Measurements from ENCODE around the gene PTCH1.

PTCH1 gene

DNA sequence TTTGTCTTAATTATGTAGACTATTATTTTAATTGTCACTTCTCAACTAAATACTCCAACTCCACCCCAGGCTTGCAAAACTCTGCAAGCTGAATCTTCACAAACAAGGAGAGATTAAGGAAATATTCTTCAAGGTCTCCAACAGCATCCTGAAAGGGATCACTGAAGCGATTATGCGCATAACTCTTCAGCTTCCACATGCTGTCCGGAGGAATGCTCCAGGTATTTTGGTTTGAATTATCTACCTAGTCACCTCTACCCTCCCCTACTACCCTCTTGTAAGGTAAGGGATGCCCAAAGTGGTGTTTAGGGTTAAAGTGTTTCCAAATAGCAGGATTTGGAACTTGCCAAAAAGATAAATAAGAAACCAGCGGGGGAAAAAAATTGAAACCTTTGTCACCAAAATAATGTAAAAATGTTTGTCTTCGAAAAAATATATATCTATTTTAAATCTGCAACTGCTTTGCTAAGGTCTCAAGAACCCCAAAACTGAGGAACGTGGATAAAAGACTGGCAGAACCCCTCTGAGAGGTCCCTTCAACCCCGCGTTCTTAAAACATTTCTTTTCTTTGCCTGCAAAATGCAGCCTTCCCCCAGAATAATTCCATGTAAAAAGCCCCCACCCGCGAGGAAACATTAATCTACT is 11.6 kb downstream of the PTCH1 start:
- Histone ChIP-seq H3K9ac (ENCODE audit: low read depth, low read length) (peak overlapping the region; percentile 84), H3K36me3 (ENCODE audit: insufficient read depth, low read length) (no peaks in the 10 kb centered on the region), H3K9me3 (replicated peaks; ENCODE audit: low read length) (no peaks in the 10 kb centered on the region), H3K4me1 (ENCODE audit: control insufficient read depth, insufficient read depth, low read length) (peaks cover 20% of the 10 kb centered on the region), H3K27me3 (ENCODE audit: control insufficient read depth, insufficient read depth, low read length) (no peaks in the 10 kb centered on the region), H3K4me3 (ENCODE audit: low read length) (peak overlapping the region; percentile 91), H3K4me2 (ENCODE audit: low read length) (peak overlapping the region; percentile 83)

DNA sequence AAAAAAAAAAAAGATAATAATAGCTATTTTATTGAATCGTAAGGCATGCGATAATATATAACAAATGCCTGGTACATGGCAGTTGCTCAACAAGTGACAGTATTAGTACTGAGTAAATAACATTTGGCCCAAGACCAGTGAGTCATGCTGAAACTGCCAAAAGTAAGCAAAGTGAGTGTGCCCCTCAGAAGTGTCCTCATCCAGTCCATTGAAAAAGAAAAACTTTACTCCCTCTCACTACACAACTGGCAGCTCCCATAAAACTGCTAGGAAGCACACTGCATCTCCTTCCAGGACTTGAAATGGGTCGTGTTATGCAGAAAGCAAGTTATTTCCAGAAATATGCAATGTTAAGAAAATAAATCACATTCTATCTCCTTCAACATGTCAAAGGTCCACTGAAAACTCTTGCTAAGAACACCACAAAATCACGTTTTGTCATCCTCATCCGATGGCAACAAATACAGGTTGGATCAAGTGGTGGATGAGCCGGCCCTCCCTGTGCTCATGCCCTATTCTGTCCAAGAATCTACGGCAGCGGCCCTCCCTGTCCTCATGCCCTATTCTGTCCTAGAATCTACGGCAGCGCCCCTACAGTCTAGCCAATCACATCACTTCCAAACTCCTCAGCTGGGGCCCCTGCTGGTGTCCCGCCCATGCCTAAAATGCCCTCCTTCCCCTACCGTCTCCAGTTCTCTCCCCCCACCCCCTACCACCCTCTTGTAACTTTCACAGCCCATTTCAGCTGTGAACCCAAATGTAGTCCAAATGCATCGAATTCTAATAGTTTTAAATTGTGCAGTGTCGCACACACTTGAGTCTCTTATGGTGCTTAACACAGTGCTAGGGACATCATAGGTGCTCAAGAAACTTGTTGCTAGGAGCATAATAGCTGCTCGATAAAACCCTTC is 12.5 kb downstream of the PTCH1 start:
- Histone ChIP-seq H3K36me3 (ENCODE audit: insufficient read depth, low read length) (no peaks in the 10 kb centered on the region), H3K4me3 (ENCODE audit: low read length) (no peak overlapping the region), H3K27me3 (ENCODE audit: control insufficient read depth, insufficient read depth, low read length) (no peaks in the 10 kb centered on the region), H3K4me1 (ENCODE audit: control insufficient read depth, insufficient read depth, low read length) (peaks cover 27% of the 10 kb centered on the region), H3K9me3 (replicated peaks; ENCODE audit: low read length) (no peaks in the 10 kb centered on the region), H3K9ac (ENCODE audit: low read depth, low read length) (no peak overlapping the region), H3K4me2 (ENCODE audit: low read length) (peak overlapping the region; percentile 42)

DNA sequence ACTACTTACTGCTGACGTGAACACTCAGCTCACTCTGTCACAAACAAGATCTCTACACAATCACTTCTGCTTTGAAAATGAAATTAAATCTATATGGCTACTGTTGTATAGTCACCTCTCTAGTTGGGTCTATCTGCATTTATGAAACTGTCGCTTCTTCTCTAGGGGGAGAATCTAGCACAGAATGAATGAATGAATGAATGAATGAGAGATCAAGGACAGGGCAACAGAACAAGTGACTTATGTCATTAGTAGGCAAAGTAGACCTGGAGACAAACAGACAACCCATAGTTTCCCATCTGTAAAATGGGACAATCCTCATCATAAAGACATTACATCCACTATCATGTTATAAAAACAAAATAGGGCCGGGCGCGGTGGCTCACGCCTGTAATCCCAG is 13.4 kb downstream of the PTCH1 start:
- no peak overlapping the region for H3K4me2 ChIP-seq (ENCODE audit: low read length)
- no peak overlapping the region for H3K4me3 ChIP-seq (ENCODE audit: low read length)
- no peaks in the 10 kb centered on the region for H3K27me3 ChIP-seq (ENCODE audit: control insufficient read depth, insufficient read depth, low read length)
- no peaks in the 10 kb centered on the region for H3K9me3 ChIP-seq (replicated peaks; ENCODE audit: low read length)
- H3K36me3 ChIP-seq (ENCODE audit: insufficient read depth, low read length): no peaks in the 10 kb centered on the region
- H3K9ac ChIP-seq (ENCODE audit: low read depth, low read length): no peak overlapping the region
- peaks cover 33% of the 10 kb centered on the region for H3K4me1 ChIP-seq (ENCODE audit: control insufficient read depth, insufficient read depth, low read length)

DNA sequence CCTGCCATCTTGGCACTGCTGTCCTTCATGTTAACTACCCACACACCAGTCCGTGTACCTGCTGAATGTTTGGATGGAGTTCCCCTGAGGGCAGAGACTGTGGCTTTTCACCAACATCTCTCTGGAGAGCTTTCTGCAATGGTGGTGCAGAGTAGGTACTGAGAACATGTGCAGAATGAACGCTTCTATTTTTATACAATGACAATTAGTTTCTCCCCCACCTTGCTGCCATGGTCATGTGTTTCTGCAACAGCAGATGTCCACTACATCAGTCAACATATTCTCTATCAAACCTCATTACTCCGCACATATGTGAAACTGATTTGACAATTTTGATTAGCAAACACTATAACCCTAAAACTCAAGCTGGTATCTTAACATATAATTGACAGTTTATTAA is 14.5 kb downstream of the PTCH1 start:
- Histone ChIP-seq H3K4me3 (ENCODE audit: low read length) (no peak overlapping the region), H3K9ac (ENCODE audit: low read depth, low read length) (no peak overlapping the region), H3K9me3 (replicated peaks; ENCODE audit: low read length) (no peaks in the 10 kb centered on the region), H3K36me3 (ENCODE audit: insufficient read depth, low read length) (no peaks in the 10 kb centered on the region), H3K4me2 (ENCODE audit: low read length) (no peak overlapping the region), H3K4me1 (ENCODE audit: control insufficient read depth, insufficient read depth, low read length) (peaks cover 33% of the 10 kb centered on the region), H3K27me3 (ENCODE audit: control insufficient read depth, insufficient read depth, low read length) (no peaks in the 10 kb centered on the region)

DNA sequence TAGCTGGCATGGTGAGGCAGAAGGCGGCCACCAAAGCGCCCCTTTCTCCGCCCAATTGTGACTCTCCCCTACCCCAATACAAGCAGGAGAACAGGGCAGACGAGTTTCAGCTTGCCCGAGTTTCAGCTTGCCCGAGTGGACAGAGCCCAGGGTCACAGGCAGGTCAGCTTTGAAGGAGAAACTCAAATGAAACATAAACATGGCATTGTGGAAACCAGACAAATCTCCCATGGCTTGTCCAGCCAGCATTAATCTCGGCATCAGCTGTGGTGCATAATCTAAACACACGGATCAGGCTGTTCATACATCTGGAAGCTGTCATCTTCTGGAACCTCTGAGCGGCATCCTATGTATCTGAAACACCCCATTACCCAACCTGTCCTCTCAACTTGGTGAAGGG is 16.9 kb downstream of the PTCH1 start:
- Histone ChIP-seq H3K27me3 (ENCODE audit: control insufficient read depth, insufficient read depth, low read length) (no peaks in the 10 kb centered on the region), H3K9ac (ENCODE audit: low read depth, low read length) (no peak overlapping the region), H3K9me3 (replicated peaks; ENCODE audit: low read length) (no peaks in the 10 kb centered on the region), H3K36me3 (ENCODE audit: insufficient read depth, low read length) (no peaks in the 10 kb centered on the region), H3K4me1 (ENCODE audit: control insufficient read depth, insufficient read depth, low read length) (peaks cover 26% of the 10 kb centered on the region), H3K4me3 (ENCODE audit: low read length) (no peak overlapping the region), H3K4me2 (ENCODE audit: low read length) (no peak overlapping the region)

DNA sequence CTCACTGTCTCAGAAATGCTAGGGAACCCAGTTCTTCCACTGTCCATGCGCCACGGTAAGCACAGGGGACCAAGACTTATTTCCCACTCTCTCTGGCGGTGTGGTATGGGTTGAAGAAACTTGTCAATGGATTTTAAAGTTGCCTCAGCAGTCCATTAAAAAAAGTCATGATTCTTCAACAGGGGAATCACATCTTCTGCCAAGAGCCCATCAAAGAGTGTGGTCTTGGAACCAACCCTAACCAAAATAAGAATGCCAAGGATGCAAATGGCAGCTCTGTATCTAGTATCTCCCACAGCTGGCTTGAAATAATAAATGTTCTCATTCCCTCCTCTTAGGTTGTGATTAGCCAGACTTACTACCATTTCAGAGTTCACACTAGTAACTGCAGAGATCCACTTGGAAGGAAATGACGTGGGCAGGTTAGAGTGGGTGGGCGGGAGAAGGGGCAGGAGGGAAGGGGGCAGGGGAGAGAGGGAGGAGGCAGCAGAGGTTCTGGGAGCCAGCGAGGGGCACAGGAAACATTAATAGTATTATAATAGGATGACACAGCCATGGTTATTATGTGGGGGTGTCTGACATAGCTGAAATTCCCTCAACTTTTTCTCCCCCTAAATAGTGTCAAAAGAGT is 17.6 kb downstream of the PTCH1 start:
- Histone ChIP-seq H3K9me3 (replicated peaks; ENCODE audit: low read length) (no peaks in the 10 kb centered on the region), H3K9ac (ENCODE audit: low read depth, low read length) (no peak overlapping the region), H3K27me3 (ENCODE audit: control insufficient read depth, insufficient read depth, low read length) (no peaks in the 10 kb centered on the region), H3K4me1 (ENCODE audit: control insufficient read depth, insufficient read depth, low read length) (peaks cover 19% of the 10 kb centered on the region), H3K4me2 (ENCODE audit: low read length) (no peak overlapping the region), H3K36me3 (ENCODE audit: insufficient read depth, low read length) (no peaks in the 10 kb centered on the region), H3K4me3 (ENCODE audit: low read length) (no peak overlapping the region)

DNA sequence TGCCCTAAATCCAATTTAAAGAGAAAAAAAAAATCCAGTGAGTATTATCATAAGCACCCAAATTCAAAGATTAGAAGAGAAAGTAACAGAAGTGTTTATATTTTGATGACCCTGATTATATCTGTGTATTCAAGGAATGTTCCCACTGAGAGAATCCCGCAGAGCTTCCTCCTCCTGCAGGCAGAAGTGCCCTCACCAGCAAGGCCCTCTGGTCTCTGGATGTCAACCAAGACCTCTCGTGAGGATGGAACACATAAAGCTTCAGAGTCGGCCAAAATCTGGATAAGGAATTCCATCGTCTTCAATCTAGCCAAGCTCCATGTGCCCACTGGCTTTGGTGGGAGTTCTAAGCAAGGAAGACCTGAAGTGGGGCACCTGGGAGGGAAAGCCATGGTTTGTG is 18.1 kb downstream of the PTCH1 start:
- peaks cover 16% of the 10 kb centered on the region for H3K4me1 ChIP-seq (ENCODE audit: control insufficient read depth, insufficient read depth, low read length)
- H3K27me3 ChIP-seq (ENCODE audit: control insufficient read depth, insufficient read depth, low read length): no peaks in the 10 kb centered on the region

DNA sequence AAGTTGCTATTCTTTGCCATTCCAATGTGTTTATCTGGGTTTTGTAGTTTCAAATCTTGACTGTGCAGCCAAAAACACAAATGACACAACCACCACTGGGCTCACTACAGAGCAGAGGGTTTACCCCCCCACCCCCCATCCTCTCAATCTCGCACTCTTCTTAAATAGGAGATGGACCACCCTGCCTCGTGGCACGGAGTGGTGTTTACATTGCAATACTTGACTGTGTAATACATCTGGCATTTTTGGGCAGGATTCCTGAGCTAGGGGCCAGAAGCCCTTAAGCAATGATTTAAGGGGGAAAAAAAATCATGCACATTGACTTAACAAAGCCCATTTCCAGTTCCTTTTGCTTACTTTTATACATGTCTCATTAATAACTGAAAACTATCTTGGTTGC is 19.0 kb downstream of the PTCH1 start:
- H3K4me3 ChIP-seq (ENCODE audit: low read length): no peak overlapping the region
- no peaks in the 10 kb centered on the region for H3K27me3 ChIP-seq (ENCODE audit: control insufficient read depth, insufficient read depth, low read length)
- H3K9me3 ChIP-seq (replicated peaks; ENCODE audit: low read length): no peaks in the 10 kb centered on the region
- no peak overlapping the region for H3K9ac ChIP-seq (ENCODE audit: low read depth, low read length)
- no peak overlapping the region for H3K4me2 ChIP-seq (ENCODE audit: low read length)
- H3K4me1 ChIP-seq (ENCODE audit: control insufficient read depth, insufficient read depth, low read length): peaks cover 13% of the 10 kb centered on the region
- no peaks in the 10 kb centered on the region for H3K36me3 ChIP-seq (ENCODE audit: insufficient read depth, low read length)

More for the DNA sequence above, 18.1 kb downstream of the PTCH1 start:
- Histone ChIP-seq H3K4me2 (ENCODE audit: low read length) (no peak overlapping the region), H3K9me3 (replicated peaks; ENCODE audit: low read length) (no peaks in the 10 kb centered on the region), H3K9ac (ENCODE audit: low read depth, low read length) (no peak overlapping the region), H3K36me3 (ENCODE audit: insufficient read depth, low read length) (no peaks in the 10 kb centered on the region), H3K4me3 (ENCODE audit: low read length) (no peak overlapping the region)

DNA sequence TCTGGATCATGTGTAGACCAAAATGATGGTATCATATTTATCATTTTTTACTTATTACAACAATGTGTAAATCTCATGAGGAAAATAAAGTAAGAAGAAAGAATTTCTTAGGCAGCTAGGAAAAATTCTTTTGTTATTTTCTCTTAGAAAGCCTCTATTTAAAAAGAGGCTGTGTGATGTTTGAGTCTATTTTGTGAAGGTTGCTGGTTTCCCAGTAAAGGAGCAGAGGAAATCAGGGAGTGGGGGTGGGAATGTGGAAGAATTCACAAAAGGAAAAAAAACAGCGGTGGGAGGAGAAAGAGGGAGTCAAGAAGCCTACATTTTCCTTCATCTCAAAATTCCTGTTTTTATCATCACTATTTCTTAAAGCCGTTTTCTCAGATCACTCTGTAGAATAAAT is 20.1 kb downstream of the PTCH1 start:
- Histone ChIP-seq H3K9me3 (replicated peaks; ENCODE audit: low read length) (no peaks in the 10 kb centered on the region), H3K4me2 (ENCODE audit: low read length) (no peak overlapping the region), H3K9ac (ENCODE audit: low read depth, low read length) (no peak overlapping the region), H3K27me3 (ENCODE audit: control insufficient read depth, insufficient read depth, low read length) (no peaks in the 10 kb centered on the region), H3K4me3 (ENCODE audit: low read length) (no peak overlapping the region), H3K4me1 (ENCODE audit: control insufficient read depth, insufficient read depth, low read length) (peaks cover 13% of the 10 kb centered on the region), H3K36me3 (ENCODE audit: insufficient read depth, low read length) (no peaks in the 10 kb centered on the region)

DNA sequence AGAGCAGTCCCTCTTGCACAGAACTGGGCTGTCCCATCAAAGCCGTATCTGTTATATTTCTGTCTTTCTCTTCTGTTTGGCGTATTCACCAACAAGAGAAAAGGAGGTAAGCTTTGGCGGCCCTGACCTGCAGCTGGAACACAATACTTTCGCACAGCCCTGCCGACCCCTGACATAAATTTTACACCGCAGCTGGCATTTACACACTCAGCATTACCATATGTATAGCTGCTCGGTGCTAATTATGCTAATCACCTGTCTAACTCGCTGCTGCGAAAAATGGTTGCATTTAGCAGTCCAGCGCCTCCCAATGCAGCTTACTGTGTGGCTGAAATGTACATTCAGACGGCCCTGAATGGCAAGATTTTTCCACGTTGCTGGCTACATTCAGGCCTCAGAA is 20.8 kb downstream of the PTCH1 start:
- Histone ChIP-seq H3K4me2 (ENCODE audit: low read length) (no peak overlapping the region), H3K27me3 (ENCODE audit: control insufficient read depth, insufficient read depth, low read length) (no peaks in the 10 kb centered on the region), H3K4me3 (ENCODE audit: low read length) (no peak overlapping the region), H3K36me3 (ENCODE audit: insufficient read depth, low read length) (no peaks in the 10 kb centered on the region), H3K9me3 (replicated peaks; ENCODE audit: low read length) (no peaks in the 10 kb centered on the region), H3K9ac (ENCODE audit: low read depth, low read length) (no peak overlapping the region), H3K4me1 (ENCODE audit: control insufficient read depth, insufficient read depth, low read length) (peaks cover 13% of the 10 kb centered on the region)

DNA sequence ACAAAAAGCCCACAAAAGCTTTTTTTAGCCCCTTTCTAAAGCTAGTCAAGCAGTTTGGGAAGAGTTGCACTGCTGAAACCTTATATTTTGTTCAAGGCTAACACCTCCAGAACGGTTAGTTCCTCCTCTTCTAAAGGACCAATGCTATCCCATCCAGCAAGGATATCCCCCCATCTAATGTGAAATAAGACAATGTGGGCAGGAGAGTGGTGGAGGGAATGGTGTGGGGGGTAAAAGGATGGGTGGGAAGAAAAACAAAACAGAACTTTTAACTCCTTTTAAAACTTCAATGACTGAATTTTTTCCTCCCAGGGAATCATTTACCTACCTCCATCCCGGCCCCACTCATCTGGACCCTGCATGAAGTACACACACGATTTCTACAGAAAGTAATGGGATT is 21.2 kb downstream of the PTCH1 start:
- no peak overlapping the region for H3K4me2 ChIP-seq (ENCODE audit: low read length)
- H3K9ac ChIP-seq (ENCODE audit: low read depth, low read length): no peak overlapping the region
- peaks cover 13% of the 10 kb centered on the region for H3K4me1 ChIP-seq (ENCODE audit: control insufficient read depth, insufficient read depth, low read length)
- H3K36me3 ChIP-seq (ENCODE audit: insufficient read depth, low read length): no peaks in the 10 kb centered on the region
- H3K27me3 ChIP-seq (ENCODE audit: control insufficient read depth, insufficient read depth, low read length): no peaks in the 10 kb centered on the region
- H3K4me3 ChIP-seq (ENCODE audit: low read length): no peak overlapping the region
- H3K9me3 ChIP-seq (replicated peaks; ENCODE audit: low read length): no peaks in the 10 kb centered on the region
